ENCODE data around the gene FAM200A.
"Not testable (repeated sequence)": the region's sequence is repeated elsewhere in the genome, so short reads cannot be mapped to it uniquely, and the experiment has no call there.

Gene FAM200A

GRCh38 chr7:99558306-99559174 is 6.6 kb upstream of the FAM200A start, which contains the start of gene ZNF655:
Gene ZNF655 (plus strand): TSS chr7:99558642. CDS start chr7:99560560, 1,918 bp downstream.
- no peak for DNase-seq

- no peak for DNase-seq
These were observed 6.0 kb upstream of the FAM200A start for GRCh38 chr7:99557940-99558305.

- no peak for DNase-seq
These were observed 5.3 kb upstream of the FAM200A start for GRCh38 chr7:99557196-99557607.

- DNase-seq, result no peak
These were observed 3.0 kb upstream of the FAM200A start for GRCh38 chr7:99554939-99555338.

GRCh38 chr7:99553039-99553438 is 1.1 kb upstream of the FAM200A start:
- DNase-seq, result no peak

- DNase-seq, result no peak
These were observed 580 bp downstream of the FAM200A start for GRCh38 chr7:99551334-99551733.

- DNase-seq, result not testable (repeated sequence)
These were observed 2.4 kb downstream of the FAM200A start for GRCh38 chr7:99549545-99549944.

- not testable (repeated sequence) for DNase-seq
These were observed 6.6 kb downstream of the FAM200A start for GRCh38 chr7:99545308-99545707.

- no peak for DNase-seq
These were observed 8.0 kb downstream of the FAM200A start for GRCh38 chr7:99543916-99544315.

GRCh38 chr7:99543081-99543671 is 8.7 kb downstream of the FAM200A start:
- no peak for DNase-seq

GRCh38 chr7:99541212-99541611 is 10.7 kb downstream of the FAM200A start:
- DNase-seq, result no peak

- DNase-seq, result no peak
These were observed 11.4 kb downstream of the FAM200A start for GRCh38 chr7:99540542-99540941.

- no peak for DNase-seq
These were observed 12.6 kb downstream of the FAM200A start for GRCh38 chr7:99539213-99539811.

- no peak for DNase-seq
These were observed 16.2 kb downstream of the FAM200A start for GRCh38 chr7:99535667-99536066.

- DNase-seq, result no peak
These were observed 20.6 kb downstream of the FAM200A start for GRCh38 chr7:99531354-99531765.

GRCh38 chr7:99525713-99526440 is 26.0 kb downstream of the FAM200A start:
- no peak for DNase-seq

GRCh38 chr7:99521399-99521798 is 30.5 kb downstream of the FAM200A start:
- DNase-seq, result no peak

- DNase-seq, result no peak
These were observed 37.9 kb downstream of the FAM200A start for GRCh38 chr7:99514050-99514449.

GRCh38 chr7:99505324-99505662 is 46.6 kb downstream of the FAM200A start:
- no peak for DNase-seq

GRCh38 chr7:99504603-99505323 is 47.2 kb downstream of the FAM200A start, which contains the start of gene ZKSCAN5:
Gene ZKSCAN5 (plus strand): TSS chr7:99504662. CDS start chr7:99506045, 1,383 bp downstream.
- peak; percentile 54 for DNase-seq

- no peak for DNase-seq
These were observed 47.7 kb downstream of the FAM200A start for GRCh38 chr7:99504281-99504602.

GRCh38 chr7:99501236-99501635 is 50.7 kb downstream of the FAM200A start:
- DNase-seq, result not testable (repeated sequence)

GRCh38 chr7:99500637-99501009 is 51.3 kb downstream of the FAM200A start:
- no peak for DNase-seq
